GM18907 (cell line): ENCODE measurements around the gene BRAP.
"Not testable (repeated sequence)": the region's sequence is repeated elsewhere in the genome, so short reads cannot be mapped to it uniquely, and the experiment has no call there.

Experiments
- ATAC-seq: cut with Tn5 transposase; IDR thresholded peaks from one replicate; pipeline ENCODE4 v1.9.1; 2021; ENCODE audit warnings: mild to moderate bottlenecking, moderate library complexity; ENCODE audit not compliant: unreplicated experiment

The BRAP gene, protein sequence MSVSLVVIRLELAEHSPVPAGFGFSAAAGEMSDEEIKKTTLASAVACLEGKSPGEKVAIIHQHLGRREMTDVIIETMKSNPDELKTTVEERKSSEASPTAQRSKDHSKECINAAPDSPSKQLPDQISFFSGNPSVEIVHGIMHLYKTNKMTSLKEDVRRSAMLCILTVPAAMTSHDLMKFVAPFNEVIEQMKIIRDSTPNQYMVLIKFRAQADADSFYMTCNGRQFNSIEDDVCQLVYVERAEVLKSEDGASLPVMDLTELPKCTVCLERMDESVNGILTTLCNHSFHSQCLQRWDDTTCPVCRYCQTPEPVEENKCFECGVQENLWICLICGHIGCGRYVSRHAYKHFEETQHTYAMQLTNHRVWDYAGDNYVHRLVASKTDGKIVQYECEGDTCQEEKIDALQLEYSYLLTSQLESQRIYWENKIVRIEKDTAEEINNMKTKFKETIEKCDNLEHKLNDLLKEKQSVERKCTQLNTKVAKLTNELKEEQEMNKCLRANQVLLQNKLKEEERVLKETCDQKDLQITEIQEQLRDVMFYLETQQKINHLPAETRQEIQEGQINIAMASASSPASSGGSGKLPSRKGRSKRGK

GRCh38 chr12:111685811-111686573 is at the start of gene BRAP, which contains the start of gene ACAD10:
Gene BRAP, minus strand, starts transcription at chr12:111685956. Its CDS starts 164 bp downstream, at chr12:111685792.
Gene ACAD10, plus strand, starts transcription at chr12:111686053. Its CDS starts 6,657 bp downstream, at chr12:111692710.
- peak; percentile 92 for ATAC-seq

DNA sequence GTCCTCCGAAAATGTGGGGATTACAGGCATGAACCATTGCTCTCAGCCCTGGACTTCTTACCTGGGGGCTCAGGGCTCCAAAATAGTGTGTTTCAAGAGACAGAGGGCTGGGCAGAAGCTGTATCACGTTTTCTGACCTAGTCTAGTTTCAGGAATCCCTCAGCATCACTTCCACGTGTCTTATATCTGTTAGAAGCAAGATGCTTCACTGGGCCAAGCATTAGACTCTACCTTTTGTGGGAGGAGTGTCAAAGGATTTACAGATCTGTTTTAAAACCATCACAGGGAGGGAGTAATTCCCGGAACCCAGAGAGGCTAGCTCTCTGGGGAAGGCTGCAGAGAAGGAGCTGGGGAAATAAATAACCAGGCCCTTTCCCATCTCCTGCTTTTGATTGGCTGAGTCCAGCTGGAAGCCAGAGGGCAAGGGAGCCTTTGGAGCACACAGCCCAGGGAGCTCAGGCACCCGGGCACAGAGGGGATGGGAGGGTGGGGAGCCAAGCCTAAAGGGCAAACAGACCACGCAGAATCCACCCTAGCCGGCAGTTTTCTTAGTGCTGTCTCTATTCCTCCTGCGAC is 47.7 kb upstream of the BRAP start:
- ATAC-seq, result no peak

DNA sequence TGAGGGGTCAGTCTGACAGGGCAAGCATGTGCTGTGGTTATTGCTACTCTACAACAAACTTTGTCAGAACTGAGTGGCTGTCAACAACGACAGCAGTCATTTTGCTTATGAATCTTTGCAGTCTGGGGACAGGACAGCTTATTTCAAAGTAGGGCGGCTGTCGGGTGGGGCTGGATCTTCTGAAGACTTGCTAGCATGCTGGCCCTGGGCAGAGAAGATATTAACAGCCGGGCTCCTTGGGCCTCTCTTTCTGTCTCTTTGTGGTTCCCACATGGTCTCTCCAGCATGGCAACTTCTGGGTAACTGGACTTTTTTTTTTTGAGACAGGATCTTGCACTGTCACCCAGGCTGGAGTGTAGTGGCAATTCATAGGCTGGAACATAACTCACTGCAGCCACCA is 47.0 kb upstream of the BRAP start:
- ATAC-seq, result no peak

DNA sequence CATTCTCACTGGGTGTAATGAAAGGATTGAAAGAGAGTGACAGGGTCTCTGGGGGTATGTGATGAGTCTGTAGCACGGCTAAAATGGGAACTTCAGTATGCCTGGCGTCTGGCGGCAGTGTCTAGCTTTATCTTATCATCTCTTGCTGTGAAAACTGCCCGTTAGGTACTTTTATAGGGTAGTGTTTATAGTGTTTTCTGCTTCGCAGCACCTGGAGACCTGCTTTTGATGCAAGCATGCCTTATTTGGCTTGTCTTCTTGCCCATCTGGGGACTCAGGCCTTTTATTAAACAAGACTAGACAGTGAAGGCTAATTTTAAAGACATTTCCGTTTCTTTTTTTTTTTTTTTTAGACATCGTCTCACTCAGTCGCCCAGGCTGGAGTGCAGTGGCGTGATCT is 44.7 kb upstream of the BRAP start:
- ATAC-seq, result no peak

- ATAC-seq, result no peak
Measured at GRCh38 chr12:111728795-111729194, 43.0 kb upstream of the BRAP start.

DNA sequence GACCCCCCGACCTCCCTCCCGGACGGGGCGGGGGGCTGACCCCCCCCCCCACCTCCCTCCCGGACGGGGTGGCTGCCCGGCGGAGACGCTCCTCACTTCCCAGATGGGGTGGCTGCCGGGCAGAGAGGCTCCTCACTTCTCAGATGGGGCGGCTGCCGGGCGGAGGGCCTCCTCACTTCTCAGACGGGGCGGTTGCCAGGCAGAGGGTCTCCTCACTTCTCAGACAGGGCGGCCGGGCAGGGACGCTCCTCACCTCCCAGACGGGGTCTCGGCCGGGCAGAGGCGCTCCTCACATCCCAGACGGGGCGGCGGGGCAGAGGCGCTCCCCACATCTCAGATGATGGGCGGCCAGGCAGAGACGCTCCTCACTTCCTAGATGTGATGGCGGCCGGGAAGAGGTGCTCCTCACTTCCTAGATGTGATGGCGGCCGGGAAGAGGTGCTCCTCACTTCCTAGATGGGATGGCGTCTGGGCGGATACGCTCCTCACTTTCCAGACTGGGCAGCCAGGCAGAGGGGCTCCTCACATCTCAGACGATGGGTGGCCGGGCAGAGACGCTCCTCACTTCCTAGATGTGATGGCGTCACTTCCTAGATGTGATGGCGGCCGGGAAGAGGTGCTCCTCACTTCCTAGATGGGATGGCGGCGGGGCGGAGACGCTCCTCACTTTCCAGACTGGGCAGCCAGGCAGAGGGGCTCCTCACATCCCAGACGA is 38.0 kb upstream of the BRAP start:
- ATAC-seq, result not testable (repeated sequence)

DNA sequence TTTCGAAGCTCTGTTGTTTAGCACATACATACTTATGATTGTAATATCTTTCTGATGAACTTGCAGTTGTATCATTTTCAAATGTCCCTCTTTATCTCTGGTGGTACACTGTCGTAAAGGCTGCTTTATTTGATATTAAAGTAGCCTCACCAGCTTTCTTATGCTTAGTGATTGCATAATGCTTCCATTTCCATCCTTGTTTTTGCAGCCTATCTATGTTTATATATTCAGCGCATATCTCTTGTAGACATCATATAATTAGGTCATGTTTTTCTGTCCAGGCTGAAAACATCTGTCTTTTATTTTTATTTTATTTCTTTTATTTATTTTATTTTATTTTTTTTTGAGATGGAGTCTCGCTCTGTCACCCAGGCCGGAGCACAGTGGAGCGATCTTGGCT is 34.7 kb upstream of the BRAP start:
- ATAC-seq, result no peak

GRCh38 chr12:111719316-111719715 is 33.6 kb upstream of the BRAP start:
- not testable (repeated sequence) for ATAC-seq

- ATAC-seq, result no peak
Measured at GRCh38 chr12:111715279-111715678, 29.5 kb upstream of the BRAP start.

GRCh38 chr12:111706145-111706544 is 20.4 kb upstream of the BRAP start:
- no peak for ATAC-seq

- no peak for ATAC-seq
Measured at GRCh38 chr12:111705672-111706071, 19.9 kb upstream of the BRAP start.

DNA sequence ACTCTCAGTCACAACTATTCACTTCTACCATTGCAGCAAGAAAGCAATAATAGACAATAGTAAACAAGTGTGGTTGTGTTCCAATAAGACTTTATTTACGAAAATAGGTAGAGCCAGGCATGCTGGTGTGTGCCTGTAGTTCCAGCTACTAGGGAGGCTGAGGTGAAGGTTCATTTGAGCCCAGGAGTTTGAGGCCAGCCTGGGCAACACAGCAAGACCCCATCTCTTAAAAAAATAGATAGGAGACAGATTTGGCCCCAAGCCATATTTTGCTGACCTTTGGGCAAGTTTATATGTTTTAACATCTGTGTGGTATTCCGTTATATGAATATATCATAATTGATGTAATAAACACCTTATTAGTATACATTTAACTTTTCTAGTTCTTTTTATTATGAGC is 14.2 kb upstream of the BRAP start:
- no peak for ATAC-seq

DNA sequence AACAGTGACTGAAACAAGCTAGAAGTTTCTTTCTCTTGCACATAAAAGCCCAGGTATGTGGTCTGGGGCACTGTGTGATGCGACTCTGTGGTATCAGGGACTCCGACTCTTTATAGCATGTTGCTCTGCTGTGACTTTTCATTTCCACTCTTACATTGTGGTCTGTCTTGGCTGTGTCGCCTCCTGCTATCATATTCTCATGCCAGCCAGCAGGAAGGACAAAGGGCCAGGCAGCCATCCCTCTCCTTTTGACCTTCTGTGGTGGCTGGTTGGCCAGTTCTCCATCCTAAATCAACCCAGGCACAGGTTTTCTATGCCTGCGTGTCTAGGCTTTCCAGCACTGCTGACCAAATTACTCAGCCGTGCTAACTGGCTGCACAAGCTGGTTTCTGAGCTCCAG is 8.1 kb upstream of the BRAP start:
- ATAC-seq, result no peak

DNA sequence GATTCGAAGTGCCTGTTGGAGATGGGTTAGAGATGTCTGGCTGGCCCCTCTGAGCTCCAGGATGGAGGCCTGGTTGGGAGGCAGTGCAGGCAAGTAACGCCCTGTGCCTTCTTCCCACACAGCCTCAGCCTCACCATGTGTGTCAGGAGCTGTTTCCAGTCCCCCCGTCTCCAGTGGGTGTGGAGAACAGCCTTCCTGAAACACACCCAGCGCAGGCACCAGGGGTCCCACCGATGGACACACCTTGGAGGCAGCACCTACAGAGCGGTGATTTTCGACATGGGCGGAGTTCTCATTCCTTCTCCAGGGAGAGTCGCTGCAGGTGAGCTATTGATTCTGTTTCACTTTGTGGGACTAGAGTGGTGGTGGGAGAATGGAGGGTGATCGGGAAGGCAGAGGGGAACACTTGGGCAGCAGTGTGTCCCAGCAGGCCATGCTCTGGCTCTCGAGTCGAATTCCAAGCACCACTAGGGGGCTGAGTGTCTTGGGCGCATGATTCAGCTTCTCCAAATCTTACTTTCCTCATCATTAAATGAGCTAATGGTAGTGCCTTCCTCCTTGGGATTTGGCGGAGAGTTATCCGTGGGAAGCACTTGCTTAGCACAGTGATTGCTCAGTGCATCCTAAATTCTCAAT is 6.9 kb upstream of the BRAP start:
- ATAC-seq, result no peak

- ATAC-seq, result no peak
Measured at GRCh38 chr12:111691262-111691661, 5.5 kb upstream of the BRAP start.

DNA sequence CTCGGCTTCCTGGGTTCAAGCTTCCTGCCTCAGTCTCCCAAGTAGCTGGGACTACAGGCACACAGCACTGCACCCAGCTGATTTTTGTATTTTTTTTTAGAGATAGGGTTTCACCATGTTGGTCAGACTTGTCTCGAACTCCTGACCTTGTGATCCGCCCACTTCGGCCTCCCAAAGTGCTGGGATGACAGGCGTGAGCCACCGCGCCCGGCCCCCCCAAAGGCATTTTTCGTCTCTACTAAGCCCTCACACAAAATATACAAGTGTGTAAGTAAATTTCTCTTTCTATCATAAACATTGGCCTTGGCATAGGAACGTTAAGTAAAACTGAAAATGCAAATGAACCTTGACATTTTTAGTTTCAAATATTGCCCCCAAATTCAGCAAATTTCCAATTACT is 2.2 kb upstream of the BRAP start:
- ATAC-seq, result no peak

GRCh38 chr12:111687255-111687654 is 1.5 kb upstream of the BRAP start:
- peak; percentile 25 for ATAC-seq

- ATAC-seq, result no peak
Measured at GRCh38 chr12:111686574-111687105, 884 bp upstream of the BRAP start.

GRCh38 chr12:111685322-111685810 is 390 bp downstream of the BRAP start:
- peak; percentile 10 for ATAC-seq
